Epithelial cell of proximal tubule (primary cell): ENCODE results near the gene HID1. TPM values are rescaled to one million over a fixed set of nuclear protein-coding genes. Genes with fewer than 3 reads are reported as not detected.

Experiments used
- DNase-seq: peaks from one replicate; pipeline ENCODE4 v3.0.0-alpha.2; 2011; ENCODE audit warnings: low read depth
- H3K4me3 ChIP-seq: 2 replicates; pipeline ENCODE4 v1.5.1; 2011; ENCODE audit warnings: low read depth, mild to moderate bottlenecking, low read length
- total RNA-seq: library from RNA; depleted of rRNA; stranded (reverse); fragments of >200 nt; gene quantifications from 2 replicates; pipeline ENCODE4 v1.2.3, GENCODE V29; 2015
- TF ChIP-seq, protein P1 (sequence below): conservative IDR thresholded peaks from 2 replicates; pipeline ENCODE4 v1.5.1; 2012; ENCODE audit warnings: low read depth, mild to moderate bottlenecking, low read length

HID1 gene
- total RNA-seq, 1 donor from 2014 or later, result 19.1 TPM

DNA sequence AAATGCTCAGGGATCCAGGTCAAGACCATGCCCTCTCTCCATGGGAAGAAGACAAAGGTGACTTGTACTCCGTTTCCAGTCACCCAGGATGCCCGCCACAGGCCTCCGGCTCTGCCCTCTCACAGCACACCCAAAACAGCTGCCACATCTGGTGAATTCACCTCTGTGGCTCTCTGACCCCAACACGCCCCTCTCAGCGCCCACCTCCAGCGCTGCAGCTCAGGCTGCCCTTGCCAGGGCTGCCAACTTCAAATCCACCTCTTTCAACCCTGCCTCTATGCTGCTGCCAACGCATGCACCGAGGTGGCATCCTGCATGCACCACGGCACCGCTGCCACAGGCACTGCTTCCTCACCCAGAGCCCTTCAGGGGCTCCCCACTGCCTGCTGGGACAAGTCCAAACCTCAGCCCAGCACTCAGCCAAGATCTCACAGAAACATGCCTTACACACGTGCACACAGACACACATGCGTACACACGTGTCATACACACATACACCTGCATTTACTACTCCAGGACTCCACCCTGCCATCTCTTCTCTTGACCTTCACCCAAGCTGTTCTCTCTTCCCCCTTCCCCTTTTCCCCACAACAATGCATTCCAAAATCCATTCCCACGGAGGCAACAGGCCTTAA lies 7.5 kb downstream of the HID1 start:
- no peak overlapping the region for H3K4me3 ChIP-seq
- TF ChIP-seq, protein P1, sequence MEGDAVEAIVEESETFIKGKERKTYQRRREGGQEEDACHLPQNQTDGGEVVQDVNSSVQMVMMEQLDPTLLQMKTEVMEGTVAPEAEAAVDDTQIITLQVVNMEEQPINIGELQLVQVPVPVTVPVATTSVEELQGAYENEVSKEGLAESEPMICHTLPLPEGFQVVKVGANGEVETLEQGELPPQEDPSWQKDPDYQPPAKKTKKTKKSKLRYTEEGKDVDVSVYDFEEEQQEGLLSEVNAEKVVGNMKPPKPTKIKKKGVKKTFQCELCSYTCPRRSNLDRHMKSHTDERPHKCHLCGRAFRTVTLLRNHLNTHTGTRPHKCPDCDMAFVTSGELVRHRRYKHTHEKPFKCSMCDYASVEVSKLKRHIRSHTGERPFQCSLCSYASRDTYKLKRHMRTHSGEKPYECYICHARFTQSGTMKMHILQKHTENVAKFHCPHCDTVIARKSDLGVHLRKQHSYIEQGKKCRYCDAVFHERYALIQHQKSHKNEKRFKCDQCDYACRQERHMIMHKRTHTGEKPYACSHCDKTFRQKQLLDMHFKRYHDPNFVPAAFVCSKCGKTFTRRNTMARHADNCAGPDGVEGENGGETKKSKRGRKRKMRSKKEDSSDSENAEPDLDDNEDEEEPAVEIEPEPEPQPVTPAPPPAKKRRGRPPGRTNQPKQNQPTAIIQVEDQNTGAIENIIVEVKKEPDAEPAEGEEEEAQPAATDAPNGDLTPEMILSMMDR, result no peak
- DNase-seq, result no peak

DNA sequence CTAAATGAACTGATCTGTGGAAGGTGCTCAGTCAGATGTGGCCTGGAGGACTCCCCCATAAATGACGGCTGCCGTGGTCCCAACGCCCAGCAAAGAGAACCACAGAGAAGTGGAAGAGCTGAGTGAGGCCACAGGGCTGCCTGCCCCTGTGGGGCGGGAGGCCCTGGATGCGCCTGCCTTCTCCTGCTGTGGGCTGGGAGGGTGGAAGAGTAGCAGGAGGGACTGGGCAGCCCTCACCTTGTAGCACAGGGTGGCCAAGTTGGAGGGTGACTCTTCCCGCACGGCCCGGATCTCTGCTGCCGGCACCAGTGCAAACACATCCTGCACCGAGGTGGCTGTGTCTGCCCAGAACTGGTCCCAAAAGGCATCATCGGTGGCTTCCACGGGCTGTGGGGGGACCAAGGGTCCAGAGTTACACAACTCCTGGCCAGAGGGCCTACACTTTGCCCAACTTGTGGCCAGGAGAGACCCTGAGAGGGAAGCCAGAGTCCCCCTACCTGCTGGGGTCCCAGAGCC lies 8.3 kb downstream of the HID1 start:
- TF ChIP-seq, protein P1, result no peak

DNA sequence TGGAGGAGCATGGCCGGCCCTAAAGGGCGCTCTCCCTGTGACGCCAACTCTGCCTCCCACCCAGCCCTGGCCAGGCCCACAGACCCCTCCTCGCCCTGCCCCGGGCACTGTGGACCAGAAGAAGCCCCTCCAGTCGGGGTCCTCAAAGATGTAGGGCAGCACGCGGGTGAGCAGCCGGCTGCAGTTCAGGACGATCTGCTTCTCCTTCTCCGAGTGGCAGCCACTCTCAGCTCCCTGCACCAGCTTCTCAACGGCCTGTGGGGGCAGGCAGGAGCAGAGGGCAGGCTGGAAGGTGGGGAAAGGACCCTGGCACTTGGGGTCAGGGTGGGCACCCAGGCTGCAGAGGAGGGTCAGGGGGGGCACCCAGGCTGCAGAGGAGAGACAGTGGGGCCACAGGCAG lies 8.9 kb downstream of the HID1 start:
- no peak for DNase-seq
- no peak overlapping the region for H3K4me3 ChIP-seq
- TF ChIP-seq, protein P1, result no peak

More for the DNA sequence above, 8.3 kb downstream of the HID1 start:
- no peak for DNase-seq
- no peak overlapping the region for H3K4me3 ChIP-seq

DNA sequence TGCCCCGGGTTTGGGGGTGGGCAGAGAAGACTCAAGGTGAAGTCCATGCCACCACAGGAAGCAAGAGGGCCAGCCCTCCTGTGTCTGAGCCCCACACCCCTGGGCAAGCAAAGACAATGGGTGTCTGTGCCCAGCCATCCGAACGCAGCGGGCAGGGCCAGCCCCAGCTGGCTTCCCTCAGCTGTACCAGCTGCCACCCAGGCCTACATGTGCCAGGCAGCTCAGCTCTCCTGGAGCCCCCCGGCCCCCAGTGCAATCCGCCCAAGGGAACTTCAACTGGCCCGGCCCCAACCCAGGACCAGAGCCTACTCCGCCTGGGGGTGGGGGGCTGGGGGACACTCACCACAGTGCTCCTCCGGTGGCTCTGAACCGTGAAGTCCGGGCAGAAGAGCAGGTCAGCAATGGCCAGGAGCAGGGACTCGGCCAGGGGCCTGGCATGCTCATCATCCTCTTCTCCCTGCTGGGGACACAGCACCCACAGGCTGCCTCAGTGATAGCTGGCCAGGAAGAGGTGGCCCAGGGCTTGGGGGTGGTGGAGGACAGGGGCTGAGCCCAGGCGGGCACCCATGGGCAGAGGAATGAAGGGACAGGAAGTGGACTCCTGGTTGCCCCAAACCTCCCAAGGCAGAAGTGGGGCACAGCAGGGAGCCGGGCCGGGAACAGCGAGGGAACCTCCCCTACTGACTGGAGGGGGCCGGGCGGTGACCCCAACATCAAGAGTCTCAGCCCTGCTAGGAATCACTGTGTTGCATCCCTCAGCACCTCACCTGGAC lies 9.8 kb downstream of the HID1 start:
- TF ChIP-seq, protein P1, result no peak
- H3K4me3 ChIP-seq, result no peak overlapping the region
- DNase-seq, result no peak

DNA sequence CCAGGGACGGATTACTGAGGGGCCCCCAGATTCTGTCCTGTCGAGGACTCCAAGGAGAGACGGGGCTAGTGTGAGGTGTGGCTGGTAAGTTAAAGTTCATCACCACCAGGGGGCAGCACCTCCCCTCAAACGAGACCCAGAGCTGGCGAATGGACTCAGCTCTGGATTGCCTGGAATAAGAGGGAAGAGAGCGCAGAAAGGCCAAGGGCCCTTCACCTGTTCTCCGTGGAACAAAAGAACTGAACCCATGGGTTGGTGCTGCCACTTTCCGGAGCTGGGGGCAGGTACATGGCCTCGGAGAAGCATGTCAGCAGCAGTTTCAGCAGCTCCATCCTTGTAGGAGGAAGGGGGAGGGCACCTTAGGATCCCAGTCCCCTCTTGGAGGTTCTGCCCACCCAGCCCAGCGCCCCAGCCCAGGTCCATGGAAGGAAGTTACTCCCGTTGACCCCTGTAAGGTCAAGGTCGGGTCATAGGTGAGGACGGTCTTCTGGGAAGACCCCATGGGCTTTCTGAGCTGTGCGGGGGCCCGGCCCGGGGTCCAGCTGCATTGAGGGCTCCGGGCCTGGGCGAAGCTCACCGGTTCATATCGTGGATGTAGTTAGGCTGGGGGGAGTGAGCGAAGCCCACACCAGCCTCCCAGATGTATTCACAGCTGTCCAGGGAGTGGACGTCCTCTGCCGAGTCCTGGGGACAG lies 10.8 kb downstream of the HID1 start:
- DNase-seq, result peak; percentile 19
- H3K4me3 ChIP-seq, result no peak overlapping the region
- TF ChIP-seq, protein P1, result peak; percentile 69

DNA sequence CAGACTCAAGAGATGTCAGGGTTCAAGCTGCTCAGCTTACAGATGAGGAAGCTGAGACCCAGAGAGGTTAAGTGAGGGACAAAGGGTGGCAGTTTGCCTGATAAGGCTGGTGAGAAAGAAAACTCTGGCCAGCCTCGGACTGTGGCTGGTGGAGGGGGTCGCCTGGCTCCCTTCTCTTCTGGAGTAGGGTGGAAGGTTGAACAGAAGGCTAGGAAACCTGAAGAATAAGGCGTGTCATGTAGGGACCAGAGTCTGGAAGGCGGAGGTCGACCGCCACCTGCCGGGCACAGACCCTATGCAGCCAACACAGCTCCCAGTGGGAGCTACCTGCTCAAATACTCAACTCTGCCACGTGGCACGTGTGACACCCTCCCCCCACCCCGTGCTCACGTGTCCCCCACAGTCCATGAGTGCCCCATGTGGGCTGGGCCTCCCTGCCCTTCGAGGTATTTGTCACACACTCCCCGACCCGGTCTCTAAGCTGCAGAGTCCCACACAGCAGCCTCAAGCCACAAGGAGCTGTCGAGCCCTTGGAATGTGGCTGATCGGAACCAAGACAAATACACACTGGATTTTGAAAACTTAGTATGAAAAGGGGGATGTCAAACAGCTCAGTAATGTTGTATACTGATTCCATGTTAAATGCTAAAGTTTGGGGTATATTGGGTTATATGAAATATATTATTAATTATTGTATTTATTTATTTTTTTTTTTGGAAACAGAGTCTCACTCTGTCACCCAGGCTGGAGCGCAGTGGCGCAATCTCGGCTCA lies 11.8 kb downstream of the HID1 start:
- TF ChIP-seq, protein P1, result peak; percentile 49
- DNase-seq, result no peak
- no peak overlapping the region for H3K4me3 ChIP-seq
